Neural cell (in vitro differentiated cells): ENCODE results near the gene STAC. TPM values are rescaled to one million over a fixed set of nuclear protein-coding genes. Genes with fewer than 3 reads are reported as not detected.

ENCODE experiments used
- H2AFZ ChIP-seq: fragments of 200-600, 300-800 bp; sonication (generic), shearing (Covaris generic); 2 replicates; pipeline ENCODE4 v1.6.0; 2014; ENCODE audit warnings: low read depth, mild to moderate bottlenecking, antibody characterized with exemption, low read length, moderate library complexity
- H3F3A ChIP-seq: fragments of 200-600 bp; shearing (Covaris generic); 2 replicates; pipeline ENCODE4 v1.6.1; 2016; ENCODE audit warnings: mild to moderate bottlenecking, moderate library complexity, mixed read lengths, antibody characterized with exemption, low read length; ENCODE audit not compliant: insufficient read depth, poor library complexity, severe bottlenecking
- H3K27ac ChIP-seq: fragments of 200-600, 300-800 bp; sonication (generic), shearing (Covaris generic); 2 replicates; pipeline ENCODE4 v1.5.1; 2014; ENCODE audit warnings: mild to moderate bottlenecking, low read length, moderate library complexity
- H3K27me3 ChIP-seq: fragments of 300-800, 200-600 bp; sonication (generic), shearing (Covaris generic); 2 replicates; pipeline ENCODE4 v1.6.0; 2014; ENCODE audit warnings: mild to moderate bottlenecking, low read depth, low read length, moderate library complexity; ENCODE audit not compliant: insufficient read depth
- H3K36me3 ChIP-seq: fragments of 300-800, 200-600 bp; sonication (generic), shearing (Covaris generic); 2 replicates; pipeline ENCODE4 v1.5.1; 2014; ENCODE audit warnings: mild to moderate bottlenecking, antibody characterized with exemption, low read length, moderate library complexity; ENCODE audit not compliant: insufficient read depth
- H3K4me2 ChIP-seq: fragments of 300-800, 200-600 bp; sonication (generic), shearing (Covaris generic); 2 replicates; pipeline ENCODE4 v1.6.0; 2014; ENCODE audit warnings: mild to moderate bottlenecking, low read length
- H3K4me3 ChIP-seq: fragments of 300-800, 200-600 bp; sonication (generic), shearing (Covaris generic); 2 replicates; pipeline ENCODE4 v1.5.1; 2014; ENCODE audit warnings: mild to moderate bottlenecking, low read length, moderate library complexity
- H3K79me2 ChIP-seq: fragments of 200-600 bp; shearing (Covaris generic); replicated peaks from 2 replicates; pipeline ENCODE4 v1.6.0; 2014; ENCODE audit warnings: mild to moderate bottlenecking, low read length, moderate library complexity; ENCODE audit not compliant: insufficient read depth
- H3K9ac ChIP-seq: fragments of 300-800, 200-600 bp; sonication (generic), shearing (Covaris generic); 2 replicates; pipeline ENCODE4 v1.6.1; 2016; ENCODE audit warnings: mild to moderate bottlenecking, low read length, mixed read lengths
- H3K9me2 ChIP-seq: fragments of 200-600 bp; shearing (Covaris generic); 2 replicates; pipeline ENCODE4 v1.6.1; 2016; ENCODE audit warnings: mild to moderate bottlenecking, low read length, mixed read lengths; ENCODE audit not compliant: insufficient read depth
- H3K9me3 ChIP-seq: fragments of 200-600, 300-800 bp; sonication (generic), shearing (Covaris generic); 2 replicates; pipeline ENCODE4 v1.6.1; 2016; ENCODE audit warnings: mild to moderate bottlenecking, mixed run types, low read length, moderate library complexity, mixed read lengths
- H4K20me1 ChIP-seq: fragments of 200-600 bp; shearing (Covaris generic); 2 replicates; pipeline ENCODE4 v1.6.1; 2016; ENCODE audit warnings: mild to moderate bottlenecking, mixed run types; ENCODE audit not compliant: insufficient read depth
- CTCF ChIP-seq: fragments of 450-650 bp; IDR thresholded peaks from 2 replicates; pipeline ENCODE4 v1.5.1; 2014; ENCODE audit warnings: antibody characterized with exemption, mild to moderate bottlenecking, moderate library complexity; ENCODE audit not compliant: poor library complexity, severe bottlenecking
- EP300 ChIP-seq: fragments of 450-650 bp; conservative IDR thresholded peaks from 2 replicates; pipeline ENCODE4 v1.6.1; 2014; ENCODE audit warnings: antibody characterized with exemption, mild to moderate bottlenecking, moderate library complexity; ENCODE audit not compliant: poor library complexity, severe bottlenecking
- EZH2 ChIP-seq: fragments of 200-600, 300-800 bp; shearing (Covaris generic), sonication (generic); IDR thresholded peaks from 2 replicates; pipeline ENCODE4 v1.6.1; 2014; ENCODE audit warnings: antibody characterized with exemption, low read length, borderline replicate concordance, mild to moderate bottlenecking; ENCODE audit not compliant: insufficient read depth, poor library complexity, severe bottlenecking
- MXI1 ChIP-seq: fragments of 450-650 bp; conservative IDR thresholded peaks from 2 replicates; pipeline ENCODE4 v1.6.1; 2014; ENCODE audit warnings: antibody characterized with exemption, mild to moderate bottlenecking; ENCODE audit not compliant: poor library complexity, severe bottlenecking
- POLR2AphosphoS5 ChIP-seq: IDR thresholded peaks from 2 replicates; pipeline ENCODE4 v1.6.1; 2012
- RAD21 ChIP-seq: fragments of 450-650 bp; conservative IDR thresholded peaks from 2 replicates; pipeline ENCODE4 v1.6.1; 2014; ENCODE audit warnings: antibody characterized with exemption, mild to moderate bottlenecking, moderate library complexity
- REST ChIP-seq: IDR thresholded peaks from 2 replicates; pipeline ENCODE4 v1.6.1; 2012; ENCODE audit warnings: borderline replicate concordance
- SMC3 ChIP-seq: fragments of 450-650 bp; conservative IDR thresholded peaks from 2 replicates; pipeline ENCODE4 v1.6.1; 2014; ENCODE audit warnings: antibody characterized with exemption, mild to moderate bottlenecking, moderate library complexity; ENCODE audit not compliant: poor library complexity
- TAF1 ChIP-seq: IDR thresholded peaks from 2 replicates; pipeline ENCODE4 v1.6.1; 2012; ENCODE audit warnings: low read depth
- polyA plus RNA-seq: library from polyadenylated mRNA; depleted of rRNA; stranded (reverse); fragments of >200 nt; gene quantifications from 2 replicates; pipeline ENCODE4 v1.2.3, GENCODE V29; 2014

STAC gene
- polyA plus RNA-seq, 1 donor from 2014 or later, result 4.5 TPM

GRCh38 chr3:36433511-36433910, 53.2 kb downstream of the STAC start:
- Histone ChIP-seq H4K20me1 (no peaks in the 10 kb centered on the region), H3K9ac (no peak overlapping the region), H3K9me3 (no peaks in the 10 kb centered on the region), H3K4me2 (no peak overlapping the region), H3K9me2 (no peaks in the 10 kb centered on the region), H3K79me2 (no peaks in the 10 kb centered on the region), H3F3A (no peaks in the 10 kb centered on the region), H3K27me3 (no peaks in the 10 kb centered on the region), H3K27ac (no peak overlapping the region), H2AFZ (no peak overlapping the region), H3K4me3 (no peak overlapping the region), H3K36me3 (no peaks in the 10 kb centered on the region)
- TF ChIP-seq CTCF (no peak), POLR2AphosphoS5 (no peak), TAF1 (no peak), EP300 (no peak), REST (no peak), EZH2 (no peak), RAD21 (no peak), MXI1 (no peak), SMC3 (no peak)

- Histone ChIP-seq H3K36me3 (no peaks in the 10 kb centered on the region), H3K9me3 (no peaks in the 10 kb centered on the region), H3K9ac (no peak overlapping the region), H3K27ac (no peak overlapping the region), H2AFZ (no peak overlapping the region), H3K27me3 (no peaks in the 10 kb centered on the region), H3F3A (no peaks in the 10 kb centered on the region), H3K4me3 (no peak overlapping the region), H3K4me2 (no peak overlapping the region), H4K20me1 (no peaks in the 10 kb centered on the region), H3K9me2 (no peaks in the 10 kb centered on the region), H3K79me2 (no peaks in the 10 kb centered on the region)
- no peak for TF ChIP-seq REST
- no peak for TF ChIP-seq EP300
- no peak for TF ChIP-seq POLR2AphosphoS5
- TF ChIP-seq CTCF, result no peak
- TF ChIP-seq TAF1, result no peak
- no peak for TF ChIP-seq EZH2
- TF ChIP-seq RAD21, result no peak
- TF ChIP-seq MXI1, result no peak
- TF ChIP-seq SMC3, result no peak
Observed at GRCh38 chr3:36434687-36435426, 54.6 kb downstream of the STAC start.
